RWPE1 (cell line): ENCODE data around the gene PRRT3.

Source experiments
- CTCF ChIA-PET: fragments of 350-600 bp; sonication (Branson Sonifier 250); formaldehyde crosslinking; extraction: SDS; loops from one replicate; lab custom pipeline; 2021; lab: Yijun Ruan, JAX
- POLR2A ChIA-PET: fragments of 400-600 bp; formaldehyde crosslinking; extraction: SDS; loops from one replicate; lab custom pipeline; 2020; ENCODE audit warnings: antibody characterized with exemption; ENCODE audit not compliant: low non-redundant PET; lab: Yijun Ruan, JAX
- DNase-seq: peaks from one replicate; pipeline ENCODE4 v3.0.0; 2012; ENCODE audit warnings: low spot score
- H3K27ac ChIP-seq: fragments of 450-650 bp; 2 replicates; pipeline ENCODE4 v1.5.1; 2017
- CTCF ChIP-seq: fragments of 450-650 bp; conservative IDR thresholded peaks from 2 replicates; pipeline ENCODE4 v1.5.1; 2017; ENCODE audit warnings: low read depth, mild to moderate bottlenecking

PRRT3 gene

GRCh38 chr3:9949626-9950025 is 2.6 kb downstream of the PRRT3 start:
- POLR2A ChIA-PET = no interaction called here
- TF ChIP-seq CTCF = no peak
- CTCF ChIA-PET = no interaction called here
- peak overlapping the region; percentile 18 for H3K27ac ChIP-seq
- DNase-seq = no peak

- DNase-seq = no peak
- TF ChIP-seq CTCF = no peak
- ChIA-PET CTCF (interaction anchor here (0.6 kb wide), 1 partner anchor 27 kb away, joined by 3 read pairs; no protein-coding TSS in a partner anchor), POLR2A (no interaction called here)
- peak overlapping the region; percentile 18 for H3K27ac ChIP-seq
Observed at GRCh38 chr3:9949115-9949514, 3.1 kb downstream of the PRRT3 start.

GRCh38 chr3:9948586-9948985 is 3.6 kb downstream of the PRRT3 start:
- DNase-seq = no peak
- peak overlapping the region; percentile 18; the same call in 1 of the 2 replicates for H3K27ac ChIP-seq
- ChIA-PET POLR2A (no interaction called here), CTCF (interaction anchor here (0.6 kb wide), 1 partner anchor 28 kb away, joined by 3 read pairs; no protein-coding TSS in a partner anchor)
- TF ChIP-seq CTCF = no peak

- CTCF ChIA-PET = interaction anchor here (0.6 to 1.9 kb wide), 17 partner anchors 7 to 255 kb away, joined by 3 to 9 read pairs (median 4); partner anchors contain the start of gene EMC3
- DNase-seq = peak; percentile 58
- peak; percentile 47; the same call in 1 of the 2 replicates for TF ChIP-seq CTCF
- H3K27ac ChIP-seq = peak overlapping the region; percentile 84
- POLR2A ChIA-PET = interaction anchor here (0.6 to 1.0 kb wide), 2 partner anchors 15 to 291 kb away, joined by 3 to 4 read pairs; no protein-coding TSS in a partner anchor
Observed at GRCh38 chr3:9947025-9947995, 4.9 kb downstream of the PRRT3 start.

GRCh38 chr3:9946112-9947024 is 5.8 kb downstream of the PRRT3 start:
- ChIA-PET CTCF (interaction anchor here (0.6 to 1.9 kb wide), 22 partner anchors 8 to 254 kb away, joined by 3 to 9 read pairs (median 4); partner anchors contain the start of genes EMC3 and RPUSD3), POLR2A (interaction anchor here (0.6 to 1.0 kb wide), 4 partner anchors 13 to 292 kb away, joined by 3 to 6 read pairs (median 4); partner anchors contain the start of gene CRELD1)
- peak; percentile 65 for DNase-seq
- TF ChIP-seq CTCF = peak; percentile 80
- H3K27ac ChIP-seq = peak overlapping the region; percentile 84

- no peak for DNase-seq
- ChIA-PET CTCF (interaction anchor here (1.5 kb wide), 1 partner anchor 31 kb away, joined by 9 read pairs; no protein-coding TSS in a partner anchor), POLR2A (no interaction called here)
- TF ChIP-seq CTCF = no peak
- H3K27ac ChIP-seq = peak overlapping the region; percentile 84; the same call in 1 of the 2 replicates
Observed at GRCh38 chr3:9945358-9945757, 6.8 kb downstream of the PRRT3 start.
